Neuronal stem cell (in vitro differentiated cells): ENCODE measurements around the gene NDRG4.
A peak's percentile ranks its signal among the peaks of the same experiment; 100 is the strongest.

ENCODE experiments used
- DNase-seq: peaks from one replicate; pipeline ENCODE4 v3.0.0-alpha.2; 2013; ENCODE audit warnings: low spot score
- H2AFZ ChIP-seq: one replicate; pipeline ENCODE4 v1.6.1; 2013; ENCODE audit warnings: mild to moderate bottlenecking, low read length, inconsistent platforms
- H2AK5ac ChIP-seq: 2 replicates; pipeline ENCODE4 v1.6.1; 2013; ENCODE audit warnings: low read depth, mild to moderate bottlenecking, inconsistent platforms, low read length, moderate library complexity, mixed read lengths
- H2BK120ac ChIP-seq: 2 replicates; pipeline ENCODE4 v1.6.1; 2013; ENCODE audit warnings: low read depth, mild to moderate bottlenecking, inconsistent platforms, low read length, moderate library complexity, mixed read lengths
- H2BK12ac ChIP-seq: one replicate; pipeline ENCODE4 v1.6.1; 2013; ENCODE audit warnings: low read length, inconsistent platforms
- H2BK15ac ChIP-seq: 2 replicates; pipeline ENCODE4 v1.6.1; 2013; ENCODE audit warnings: mild to moderate bottlenecking, low read length, inconsistent platforms, mixed read lengths
- H2BK5ac ChIP-seq: one replicate; pipeline ENCODE4 v1.6.1; 2013; ENCODE audit warnings: inconsistent platforms, mild to moderate bottlenecking, low read length, moderate library complexity
- H3K14ac ChIP-seq: one replicate; pipeline ENCODE4 v1.6.1; 2013; ENCODE audit warnings: low read length, inconsistent platforms
- H3K18ac ChIP-seq: 2 replicates; pipeline ENCODE4 v1.6.1; 2013; ENCODE audit warnings: low read length, inconsistent platforms
- H3K23ac ChIP-seq: 2 replicates; pipeline ENCODE4 v1.6.1; 2013; ENCODE audit warnings: low read depth, mild to moderate bottlenecking, mixed read lengths, low read length, inconsistent platforms; ENCODE audit not compliant: poor library complexity
- H3K27ac ChIP-seq: replicated peaks from 3 replicates; pipeline ENCODE4 v1.5.1; 2013; ENCODE audit warnings: low read length, inconsistent platforms
- H3K27me3 ChIP-seq, 3 experiments: 2 replicates each; pipeline ENCODE4 v1.6.1; 2013; ENCODE audit warnings: low read length in 3 of 3, mild to moderate bottlenecking in 2 of 3, inconsistent platforms in 1 of 3, low read depth in 1 of 3, mixed read lengths in 1 of 3, moderate library complexity in 1 of 3; ENCODE audit not compliant: control insufficient read depth in 3 of 3, insufficient read depth in 3 of 3
- H3K36me3 ChIP-seq, 2 donors: replicated peaks in 1 of 2; 2 replicates each; pipeline ENCODE4 v1.6.1; 2013; ENCODE audit warnings: low read length in 2 of 2; ENCODE audit not compliant: control insufficient read depth in 2 of 2, insufficient read depth in 2 of 2
- H3K4ac ChIP-seq: 2 replicates; pipeline ENCODE4 v1.6.1; 2013; ENCODE audit warnings: inconsistent platforms, mild to moderate bottlenecking, low read length, moderate library complexity
- H3K4me1 ChIP-seq, 2 donors: 1 replicate in 1 of 2; 2 replicates in 1 of 2; pipeline ENCODE4 v1.6.1; 2013; ENCODE audit warnings: low read length in 2 of 2, low read depth in 1 of 2; ENCODE audit not compliant: control insufficient read depth in 2 of 2, insufficient read depth in 1 of 2
- H3K4me2 ChIP-seq: one replicate; pipeline ENCODE4 v1.6.1; 2013; ENCODE audit warnings: mild to moderate bottlenecking, low read length, inconsistent platforms; ENCODE audit not compliant: insufficient read depth, poor library complexity, severe bottlenecking
- H3K4me3 ChIP-seq, 2 donors: 2 replicates each; pipeline ENCODE4 v1.5.1; 2013; ENCODE audit warnings: low read length in 2 of 2, mild to moderate bottlenecking in 2 of 2, inconsistent platforms in 1 of 2, moderate library complexity in 1 of 2
- H3K79me1 ChIP-seq: one replicate; pipeline ENCODE4 v1.6.1; 2013; ENCODE audit warnings: low read depth, mild to moderate bottlenecking, inconsistent platforms, low read length, moderate library complexity
- H3K9ac ChIP-seq: one replicate; pipeline ENCODE4 v1.6.1; 2013; ENCODE audit warnings: mild to moderate bottlenecking, low read depth, low read length, inconsistent platforms; ENCODE audit not compliant: poor library complexity
- H3K9me3 ChIP-seq, 2 donors: replicated peaks in 1 of 2; 2 replicates each; pipeline versions ENCODE3 to v1.6.1; 2013; ENCODE audit warnings: low read length in 2 of 2, mild to moderate bottlenecking in 2 of 2, inconsistent platforms in 1 of 2, low read depth in 1 of 2, mixed read lengths in 1 of 2, moderate library complexity in 1 of 2; ENCODE audit not compliant: control insufficient read depth in 2 of 2, insufficient read depth in 1 of 2
- H4K8ac ChIP-seq: one replicate; pipeline ENCODE4 v1.6.1; 2013; ENCODE audit warnings: low read depth, mild to moderate bottlenecking, inconsistent platforms, low read length, moderate library complexity
- H4K91ac ChIP-seq: one replicate; pipeline ENCODE4 v1.6.1; 2013; ENCODE audit warnings: low read length, low read depth, mild to moderate bottlenecking, inconsistent platforms; ENCODE audit not compliant: poor library complexity
- WGBS, 2 donors: extraction: QIAGEN DNeasy Blood & Tissue Kit; methylation state at CpG; one replicate each; pipeline ENCODE4 v1.1.7; 2013; ENCODE audit warnings: missing lambda C conversion rate in 2 of 2, mixed read lengths in 1 of 2; ENCODE audit not compliant: insufficient read length in 2 of 2, insufficient replicate concordance in 1 of 2; ENCODE audit errors: extremely low coverage in 2 of 2; 5-methylcytosine and 5-hydroxymethylcytosine counted together

NDRG4 gene

GRCh38 chr16:58485184-58485887 is 14.6 kb upstream of the NDRG4 start:
- H3K36me3 ChIP-seq = no peaks in the 10 kb centered on the region
- no peaks in the 10 kb centered on the region for H3K27me3 ChIP-seq
- H3K9me3 ChIP-seq = no peaks in the 10 kb centered on the region
- H2AFZ ChIP-seq = no peak overlapping the region
- H2BK12ac ChIP-seq = no peak overlapping the region
- DNase-seq = no peak
- H2BK120ac ChIP-seq = no peak overlapping the region
- no peak overlapping the region for H3K27ac ChIP-seq
- H3K4ac ChIP-seq = no peak overlapping the region
- H3K4me3 ChIP-seq = no peak overlapping the region
- no peak overlapping the region for H2BK15ac ChIP-seq
- no peak overlapping the region for H3K9ac ChIP-seq
- no CpG with 5 or more reads among the region's 11 CpGs for WGBS, 2 donors
- no peak overlapping the region for H3K18ac ChIP-seq
- no peak overlapping the region for H3K23ac ChIP-seq
- no peak overlapping the region for H4K91ac ChIP-seq
- no peaks in the 10 kb centered on the region for H3K79me1 ChIP-seq
- peaks cover 6 to 11% of the 10 kb centered on the region in 2 donors for H3K4me1 ChIP-seq
- H2BK5ac ChIP-seq = no peak overlapping the region
- H4K8ac ChIP-seq = no peak overlapping the region
- H3K4me2 ChIP-seq = no peak overlapping the region
- no peak overlapping the region for H3K14ac ChIP-seq
- no peak overlapping the region for H2AK5ac ChIP-seq

GRCh38 chr16:58487566-58488351 is 12.2 kb upstream of the NDRG4 start:
- H4K8ac ChIP-seq = no peak overlapping the region
- no peaks in the 10 kb centered on the region for H3K79me1 ChIP-seq
- WGBS, 2 donors = no CpG with 5 or more reads among the region's 43 CpGs
- no peak overlapping the region for H2BK120ac ChIP-seq
- H4K91ac ChIP-seq = no peak overlapping the region
- H2BK12ac ChIP-seq = no peak overlapping the region
- H3K4ac ChIP-seq = no peak overlapping the region
- H2BK5ac ChIP-seq = no peak overlapping the region
- no peaks in the 10 kb centered on the region for H3K9me3 ChIP-seq
- H3K4me1 ChIP-seq = peaks cover 13 to 19% of the 10 kb centered on the region in 2 donors
- DNase-seq = peak; percentile 87
- H3K36me3 ChIP-seq = no peaks in the 10 kb centered on the region
- H2AK5ac ChIP-seq = peak overlapping the region; percentile 67
- H3K9ac ChIP-seq = no peak overlapping the region
- H3K4me2 ChIP-seq = no peak overlapping the region
- H3K27me3 ChIP-seq = no peaks in the 10 kb centered on the region
- no peak overlapping the region for H3K4me3 ChIP-seq
- H3K18ac ChIP-seq = peak overlapping the region; percentile 79
- peak overlapping the region; percentile 20 for H3K23ac ChIP-seq
- H2BK15ac ChIP-seq = no peak overlapping the region
- H3K27ac ChIP-seq = no peak overlapping the region
- H2AFZ ChIP-seq = peak overlapping the region; percentile 94
- no peak overlapping the region for H3K14ac ChIP-seq

DNA sequence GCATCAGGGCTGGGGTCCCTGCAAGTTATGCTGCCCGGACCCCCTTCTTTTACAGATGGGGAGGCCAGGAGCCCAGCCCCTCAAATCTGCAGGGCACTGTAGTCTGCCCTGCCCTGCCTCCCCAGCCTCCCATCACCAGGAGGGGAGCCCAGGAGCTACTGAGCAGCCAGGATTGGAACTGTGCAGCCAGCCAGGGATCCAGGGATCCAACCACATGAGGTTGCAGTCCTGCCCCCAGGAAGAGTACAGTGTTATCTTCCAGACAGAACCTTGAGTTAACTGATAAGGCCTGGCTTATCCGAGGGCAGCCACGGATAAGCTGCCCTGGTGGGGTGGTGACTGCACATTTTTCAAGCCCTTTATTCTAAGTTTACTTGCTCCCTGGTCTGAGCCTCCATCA is 11.4 kb upstream of the NDRG4 start:
- H4K8ac ChIP-seq = no peak overlapping the region

GRCh38 chr16:58490065-58490464 is 9.9 kb upstream of the NDRG4 start:
- H3K27me3 ChIP-seq = no peaks in the 10 kb centered on the region
- H2BK12ac ChIP-seq = no peak overlapping the region
- no peak overlapping the region for H3K4me2 ChIP-seq
- H2BK120ac ChIP-seq = no peak overlapping the region
- peak overlapping the region; percentile 1 for H2AK5ac ChIP-seq
- no peak overlapping the region for H3K4ac ChIP-seq
- peak overlapping the region; percentile 67 for H3K18ac ChIP-seq
- no peaks in the 10 kb centered on the region for H3K9me3 ChIP-seq
- no peak overlapping the region for H3K4me3 ChIP-seq
- no peak overlapping the region for H4K8ac ChIP-seq
- no peak overlapping the region for H3K27ac ChIP-seq
- no CpG with 5 or more reads among the region's 4 CpGs for whole genome bisulfite sequencing, 2 donors
- DNase-seq = no peak
- no peaks in the 10 kb centered on the region for H3K79me1 ChIP-seq
- peak overlapping the region; percentile 41 for H3K14ac ChIP-seq
- H2AFZ ChIP-seq = no peak overlapping the region
- peak overlapping the region; percentile 54 for H2BK15ac ChIP-seq
- peaks cover 27 to 37% of the 10 kb centered on the region in 2 donors for H3K4me1 ChIP-seq
- no peak overlapping the region for H2BK5ac ChIP-seq
- H4K91ac ChIP-seq = no peak overlapping the region
- H3K9ac ChIP-seq = no peak overlapping the region
- H3K23ac ChIP-seq = no peak overlapping the region
- H3K36me3 ChIP-seq = no peaks in the 10 kb centered on the region

More for the DNA sequence above, 11.4 kb upstream of the NDRG4 start:
- no peak overlapping the region for H2BK5ac ChIP-seq
- H4K91ac ChIP-seq = no peak overlapping the region
- H3K4me2 ChIP-seq = no peak overlapping the region
- no peak overlapping the region for H3K18ac ChIP-seq
- WGBS, 2 donors = no CpG with 5 or more reads among the region's 3 CpGs
- no peak overlapping the region for H3K14ac ChIP-seq
- H3K79me1 ChIP-seq = no peaks in the 10 kb centered on the region
- H2BK12ac ChIP-seq = no peak overlapping the region
- DNase-seq = no peak
- H3K36me3 ChIP-seq = no peaks in the 10 kb centered on the region
- H3K9ac ChIP-seq = no peak overlapping the region
- H2AFZ ChIP-seq = peak overlapping the region; percentile 63
- H3K27me3 ChIP-seq = no peaks in the 10 kb centered on the region
- no peak overlapping the region for H3K4me3 ChIP-seq
- no peak overlapping the region for H3K4ac ChIP-seq
- H2BK15ac ChIP-seq = peak overlapping the region; percentile 59
- H3K9me3 ChIP-seq = no peaks in the 10 kb centered on the region
- peak overlapping the region; percentile 69 for H3K23ac ChIP-seq
- H2BK120ac ChIP-seq = no peak overlapping the region
- no peak overlapping the region for H3K27ac ChIP-seq
- H2AK5ac ChIP-seq = peak overlapping the region; percentile 67
- H3K4me1 ChIP-seq = peaks cover 17 to 23% of the 10 kb centered on the region in 2 donors
